Mesenchymal stem cell (in vitro differentiated cells and primary cell): ENCODE results near the gene OR10G7.

ENCODE experiments used
- DNase-seq: peaks from one replicate; pipeline ENCODE4 v3.0.0-alpha.2; 2013
- H2AFZ ChIP-seq: one replicate; pipeline ENCODE4 v1.6.1; 2013; ENCODE audit warnings: low read depth, mild to moderate bottlenecking, control low read depth, inconsistent platforms, low read length, moderate library complexity
- H2AK5ac ChIP-seq: 2 replicates; pipeline ENCODE4 v1.6.1; 2013; ENCODE audit warnings: low read length, moderate library complexity, mild to moderate bottlenecking, inconsistent platforms; ENCODE audit not compliant: severe bottlenecking
- H2BK120ac ChIP-seq: one replicate; pipeline ENCODE4 v1.6.1; 2013; ENCODE audit warnings: low read depth, mild to moderate bottlenecking, inconsistent platforms, low read length, moderate library complexity
- H2BK12ac ChIP-seq, 2 experiments: one replicate each; pipeline ENCODE4 v1.6.1; 2013; ENCODE audit warnings: inconsistent platforms in 2 of 2, low read length in 2 of 2, mild to moderate bottlenecking in 2 of 2, moderate library complexity in 2 of 2, control low read depth in 1 of 2
- H2BK15ac ChIP-seq: one replicate; pipeline ENCODE4 v1.6.1; 2013; ENCODE audit warnings: mild to moderate bottlenecking, low read depth, inconsistent platforms; ENCODE audit not compliant: poor library complexity, severe bottlenecking
- H2BK5ac ChIP-seq: 2 replicates; pipeline ENCODE4 v1.6.1; 2013; ENCODE audit warnings: low read depth, mild to moderate bottlenecking, low read length, control low read depth, inconsistent platforms; ENCODE audit not compliant: poor library complexity, severe bottlenecking
- H3K14ac ChIP-seq, 2 experiments: one replicate each; pipeline ENCODE4 v1.6.1; 2013; ENCODE audit warnings: inconsistent platforms in 2 of 2, low read length in 2 of 2, control low read depth in 1 of 2, mild to moderate bottlenecking in 1 of 2, moderate library complexity in 1 of 2
- H3K18ac ChIP-seq, 2 experiments: one replicate each; pipeline ENCODE4 v1.6.1; 2013; ENCODE audit warnings: inconsistent platforms in 2 of 2, low read length in 2 of 2, control low read depth in 1 of 2, low read depth in 1 of 2, mild to moderate bottlenecking in 1 of 2
- H3K23ac ChIP-seq, 2 experiments: one replicate each; pipeline ENCODE4 v1.6.1; 2013; ENCODE audit warnings: inconsistent platforms in 2 of 2, low read length in 2 of 2, mild to moderate bottlenecking in 2 of 2, moderate library complexity in 2 of 2, control low read depth in 1 of 2
- H3K27ac ChIP-seq: 2 replicates; pipeline ENCODE4 v1.5.1; 2013; ENCODE audit warnings: mild to moderate bottlenecking, moderate library complexity, low read length, control low read depth, inconsistent platforms; ENCODE audit not compliant: poor library complexity, severe bottlenecking
- H3K27me3 ChIP-seq, 2 experiments: 2 replicates each; pipeline versions ENCODE4 v1.6.1 to v1.7.0; 2013; ENCODE audit warnings: low read length in 2 of 2, mild to moderate bottlenecking in 2 of 2, moderate library complexity in 2 of 2, control low read depth in 1 of 2, inconsistent platforms in 1 of 2; ENCODE audit not compliant: control insufficient read depth in 1 of 2, insufficient read depth in 1 of 2
- H3K36me3 ChIP-seq, 2 experiments: 2 replicates each; pipeline versions ENCODE4 v1.6.1 to v1.7.0; 2013; ENCODE audit warnings: low read length in 2 of 2, control low read depth in 1 of 2, inconsistent platforms in 1 of 2, low read depth in 1 of 2, mild to moderate bottlenecking in 1 of 2; ENCODE audit not compliant: insufficient read depth in 2 of 2, control insufficient read depth in 1 of 2
- H3K4ac ChIP-seq, 2 experiments: one replicate each; pipeline ENCODE4 v1.6.1; 2013; ENCODE audit warnings: inconsistent platforms in 2 of 2, low read length in 2 of 2, mild to moderate bottlenecking in 2 of 2, moderate library complexity in 2 of 2, control low read depth in 1 of 2, low read depth in 1 of 2
- H3K4me1 ChIP-seq: 2 replicates; pipeline ENCODE4 v1.6.1; 2013; ENCODE audit warnings: low read depth, low read length, control low read depth; ENCODE audit not compliant: control insufficient read depth, insufficient read depth
- H3K4me2 ChIP-seq: 2 replicates; pipeline ENCODE4 v1.6.1; 2013; ENCODE audit warnings: low read length, mild to moderate bottlenecking, inconsistent platforms; ENCODE audit not compliant: poor library complexity, severe bottlenecking
- H3K4me3 ChIP-seq, 2 experiments: 2 replicates each; pipeline versions ENCODE4 v1.5.1 to v1.7.0; 2013; ENCODE audit warnings: low read length in 2 of 2, mild to moderate bottlenecking in 2 of 2, control low read depth in 1 of 2, low read depth in 1 of 2; ENCODE audit not compliant: insufficient read depth in 1 of 2
- H3K79me1 ChIP-seq: replicated peaks from 2 replicates; pipeline ENCODE4 v1.6.1; 2013; ENCODE audit warnings: mild to moderate bottlenecking, control low read depth, low read length, inconsistent platforms; ENCODE audit not compliant: poor library complexity, severe bottlenecking
- H3K9ac ChIP-seq: 2 replicates; pipeline ENCODE4 v1.7.0; 2013; ENCODE audit warnings: mild to moderate bottlenecking, low read length, moderate library complexity
- H3K9me3 ChIP-seq: 2 replicates; pipeline ENCODE4 v1.7.0; 2013; ENCODE audit warnings: mild to moderate bottlenecking, low read length; ENCODE audit not compliant: control insufficient read depth
- H4K8ac ChIP-seq: one replicate; pipeline ENCODE4 v1.6.1; 2013; ENCODE audit warnings: inconsistent platforms, mild to moderate bottlenecking, low read length, moderate library complexity
- H4K91ac ChIP-seq: one replicate; pipeline ENCODE4 v1.6.1; 2013; ENCODE audit warnings: mild to moderate bottlenecking, low read length, inconsistent platforms
- WGBS: methylation state at CpG from one replicate; pipeline ENCODE4 v1.1.7; 2013; ENCODE audit warnings: mixed read lengths; 5-methylcytosine and 5-hydroxymethylcytosine counted together

Gene OR10G7

GRCh38 chr11:124072147-124072546, 31.0 kb upstream of the OR10G7 start:
- no peak overlapping the region for H3K4me2 ChIP-seq
- 85% methylated on average over 6 of the region's 8 CpGs for WGBS
- H3K4ac ChIP-seq: no peak overlapping the region
- H3K79me1 ChIP-seq: no peaks in the 10 kb centered on the region
- H3K14ac ChIP-seq: no peak overlapping the region
- H4K91ac ChIP-seq: no peak overlapping the region
- no peak for DNase-seq
- no peak overlapping the region for H2BK15ac ChIP-seq
- peaks cover 7 to 56% of the 10 kb centered on the region in 2 experiments for H3K27me3 ChIP-seq
- peaks cover 3% of the 10 kb centered on the region for H3K4me1 ChIP-seq
- H3K27ac ChIP-seq: no peak overlapping the region
- no peak overlapping the region for H2AFZ ChIP-seq
- no peaks in the 10 kb centered on the region for H3K36me3 ChIP-seq
- H3K9ac ChIP-seq: no peak overlapping the region
- H3K9me3 ChIP-seq: no peaks in the 10 kb centered on the region
- no peak overlapping the region for H2BK120ac ChIP-seq
- H3K23ac ChIP-seq: no peak overlapping the region
- no peak overlapping the region for H3K18ac ChIP-seq
- no peak overlapping the region for H4K8ac ChIP-seq
- no peak overlapping the region for H3K4me3 ChIP-seq
- no peak overlapping the region for H2BK12ac ChIP-seq
- no peak overlapping the region for H2AK5ac ChIP-seq
- H2BK5ac ChIP-seq: no peak overlapping the region

GRCh38 chr11:124071623-124071948, 30.5 kb upstream of the OR10G7 start:
- Histone ChIP-seq H2AFZ (no peak overlapping the region), H3K4me2 (no peak overlapping the region), H2BK5ac (no peak overlapping the region), H2BK120ac (no peak overlapping the region), H3K27me3 (peaks cover 7 to 58% of the 10 kb centered on the region in 2 experiments), H3K23ac (no peak overlapping the region), H3K4me1 (peaks cover 3% of the 10 kb centered on the region), H3K4me3 (no peak overlapping the region), H3K18ac (no peak overlapping the region), H3K27ac (no peak overlapping the region), H4K8ac (no peak overlapping the region), H4K91ac (no peak overlapping the region), H3K9ac (no peak overlapping the region), H3K4ac (no peak overlapping the region), H3K79me1 (no peaks in the 10 kb centered on the region), H2BK15ac (no peak overlapping the region), H3K9me3 (no peaks in the 10 kb centered on the region), H3K14ac (no peak overlapping the region), H3K36me3 (no peaks in the 10 kb centered on the region), H2BK12ac (no peak overlapping the region), H2AK5ac (no peak overlapping the region)
- no peak for DNase-seq
- WGBS: 89% methylated on average over 4 of the region's 4 CpGs

- H3K9me3 ChIP-seq: no peaks in the 10 kb centered on the region
- DNase-seq: peak; percentile 80
- no peak overlapping the region for H2BK12ac ChIP-seq
- no peak overlapping the region for H2BK5ac ChIP-seq
- no peak overlapping the region for H3K4me3 ChIP-seq
- no peaks in the 10 kb centered on the region for H3K79me1 ChIP-seq
- H3K36me3 ChIP-seq: no peaks in the 10 kb centered on the region
- no peak overlapping the region for H3K27ac ChIP-seq
- H3K27me3 ChIP-seq: peaks cover 7 to 58% of the 10 kb centered on the region in 2 experiments
- H2AFZ ChIP-seq: no peak overlapping the region
- H4K91ac ChIP-seq: no peak overlapping the region
- no peak overlapping the region for H2BK120ac ChIP-seq
- H3K18ac ChIP-seq: no peak overlapping the region
- no peak overlapping the region for H4K8ac ChIP-seq
- no peak overlapping the region for H3K9ac ChIP-seq
- H3K14ac ChIP-seq: no peak overlapping the region
- H3K4ac ChIP-seq: no peak overlapping the region
- H3K4me2 ChIP-seq: no peak overlapping the region
- WGBS: 13% methylated on average over 6 of the region's 8 CpGs
- H3K23ac ChIP-seq: no peak overlapping the region
- H2AK5ac ChIP-seq: no peak overlapping the region
- no peak overlapping the region for H2BK15ac ChIP-seq
- peaks cover under 1% of the 10 kb centered on the region for H3K4me1 ChIP-seq
Observed at GRCh38 chr11:124070915-124071622, 29.9 kb upstream of the OR10G7 start.

DNA sequence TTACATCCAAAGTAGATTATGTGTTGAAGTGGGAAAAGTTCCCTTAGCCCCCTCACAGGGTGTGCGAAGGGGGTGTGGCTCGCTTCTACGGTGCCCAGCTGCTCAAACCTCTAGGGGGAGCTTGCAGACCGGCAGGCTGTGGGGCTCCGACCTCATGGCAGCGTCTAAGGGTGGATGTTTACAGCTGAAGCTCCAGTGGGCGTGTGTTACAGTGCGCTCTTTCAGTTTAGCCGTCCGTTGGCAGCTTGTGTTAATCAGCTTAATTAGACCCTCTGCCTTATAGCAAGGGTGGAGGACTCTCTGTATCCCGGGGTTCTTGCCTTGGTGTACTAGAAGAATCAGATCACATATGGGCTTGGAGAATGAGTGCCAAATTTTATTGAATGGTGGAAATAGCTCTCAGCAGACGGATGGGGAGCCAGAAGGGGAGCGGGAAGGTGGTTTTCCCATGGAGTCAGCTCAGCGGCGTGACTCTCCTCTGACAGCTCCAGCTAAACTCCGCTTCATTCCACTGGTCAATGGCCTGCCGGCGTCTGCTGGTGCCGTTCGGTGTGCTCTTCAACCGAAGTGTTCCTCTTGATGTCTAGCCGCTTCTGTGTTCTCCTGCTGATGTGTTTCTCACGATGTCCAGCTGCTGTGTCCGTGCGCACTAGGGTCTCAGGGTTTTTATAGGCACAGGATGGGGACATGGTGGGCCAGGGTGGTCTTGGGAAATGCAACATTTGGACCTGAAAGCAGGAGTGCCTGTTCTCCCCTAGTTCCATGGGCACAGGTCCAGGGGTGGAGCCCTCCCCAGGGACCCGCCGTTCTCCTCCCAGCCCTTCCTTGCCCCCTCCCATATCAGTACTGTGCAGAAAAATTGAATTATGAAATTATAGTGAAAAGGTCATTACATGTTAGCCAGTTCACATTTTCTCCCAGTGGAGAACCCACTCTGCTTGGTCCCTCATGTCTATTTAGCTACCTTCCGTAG, 28.6 kb upstream of the OR10G7 start:
- Histone ChIP-seq H3K9me3 (no peaks in the 10 kb centered on the region), H3K4me3 (peak overlapping the region in 1 of 2 experiments; percentile 78), H3K4me1 (no peaks in the 10 kb centered on the region), H3K4ac (no peak overlapping the region), H4K8ac (no peak overlapping the region), H3K4me2 (no peak overlapping the region), H3K14ac (no peak overlapping the region), H3K18ac (no peak overlapping the region), H2BK12ac (no peak overlapping the region), H3K9ac (peak overlapping the region; percentile 47), H2BK5ac (no peak overlapping the region), H2BK120ac (no peak overlapping the region), H2AFZ (no peak overlapping the region), H4K91ac (no peak overlapping the region), H2BK15ac (no peak overlapping the region), H3K23ac (no peak overlapping the region), H3K36me3 (no peaks in the 10 kb centered on the region), H3K27me3 (peaks cover 7 to 48% of the 10 kb centered on the region in 2 experiments), H3K27ac (no peak overlapping the region), H3K79me1 (no peaks in the 10 kb centered on the region), H2AK5ac (no peak overlapping the region)
- WGBS: 59% methylated on average over 26 of the region's 28 CpGs
- DNase-seq: peak; percentile 73
